ENCODE data around the gene CNTNAP1. TPM values are rescaled to one million over a fixed set of nuclear protein-coding genes. Genes with fewer than 3 reads are reported as not detected.

CNTNAP1 gene
- total RNA-seq, 4 donors from 2014 or later, result 0.35 to 5.0 (median 1.3) TPM

DNA sequence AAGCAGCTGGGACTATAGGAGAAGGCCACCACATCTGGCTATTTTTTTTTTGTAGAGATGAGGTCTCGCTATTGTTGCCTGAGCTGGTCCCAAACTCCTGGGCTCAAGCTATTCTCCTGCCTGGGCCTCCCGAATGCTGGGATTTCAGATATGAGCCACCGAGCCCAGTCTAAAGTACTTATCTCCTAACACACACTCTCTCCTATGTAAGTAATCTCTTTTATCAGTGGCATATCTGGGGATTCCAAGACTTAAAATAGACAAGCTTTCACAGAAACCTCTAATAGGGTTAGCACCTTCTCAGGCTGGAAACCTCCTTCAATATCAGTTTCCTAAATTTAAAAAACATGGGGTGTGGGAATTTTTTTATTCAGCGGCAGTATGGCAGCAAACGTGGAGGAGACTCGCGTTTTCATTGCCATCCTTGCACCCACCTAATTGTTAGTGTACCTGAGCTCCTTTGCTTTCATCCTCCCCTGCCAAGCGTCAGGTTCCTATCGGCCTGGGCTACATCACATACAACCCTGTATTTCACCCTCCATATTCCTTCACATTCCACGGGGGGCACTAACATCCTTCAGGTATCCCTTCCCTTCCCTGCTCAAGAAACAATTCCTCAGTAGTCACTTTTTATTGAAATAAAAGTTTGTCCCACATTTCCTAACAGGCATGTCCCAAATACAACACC is 61.4 kb downstream of the CNTNAP1 start:
- no peak for DNase-seq
- no peaks in the 10 kb centered on the region for H3K36me3 ChIP-seq
- H3K4me3 ChIP-seq, result peak overlapping the region; percentile 66 to 83 (median 76)
- H3K27ac ChIP-seq, result peak overlapping the region; percentile 86 to 95 (median 94)
- no peaks in the 10 kb centered on the region for H3K9me3 ChIP-seq
- H3K27me3 ChIP-seq, result no peaks in the 10 kb centered on the region
- H3K4me1 ChIP-seq, result peaks cover 0 to 12% (median 1%) of the 10 kb centered on the region in 4 donors
- TF ChIP-seq, protein P1, sequence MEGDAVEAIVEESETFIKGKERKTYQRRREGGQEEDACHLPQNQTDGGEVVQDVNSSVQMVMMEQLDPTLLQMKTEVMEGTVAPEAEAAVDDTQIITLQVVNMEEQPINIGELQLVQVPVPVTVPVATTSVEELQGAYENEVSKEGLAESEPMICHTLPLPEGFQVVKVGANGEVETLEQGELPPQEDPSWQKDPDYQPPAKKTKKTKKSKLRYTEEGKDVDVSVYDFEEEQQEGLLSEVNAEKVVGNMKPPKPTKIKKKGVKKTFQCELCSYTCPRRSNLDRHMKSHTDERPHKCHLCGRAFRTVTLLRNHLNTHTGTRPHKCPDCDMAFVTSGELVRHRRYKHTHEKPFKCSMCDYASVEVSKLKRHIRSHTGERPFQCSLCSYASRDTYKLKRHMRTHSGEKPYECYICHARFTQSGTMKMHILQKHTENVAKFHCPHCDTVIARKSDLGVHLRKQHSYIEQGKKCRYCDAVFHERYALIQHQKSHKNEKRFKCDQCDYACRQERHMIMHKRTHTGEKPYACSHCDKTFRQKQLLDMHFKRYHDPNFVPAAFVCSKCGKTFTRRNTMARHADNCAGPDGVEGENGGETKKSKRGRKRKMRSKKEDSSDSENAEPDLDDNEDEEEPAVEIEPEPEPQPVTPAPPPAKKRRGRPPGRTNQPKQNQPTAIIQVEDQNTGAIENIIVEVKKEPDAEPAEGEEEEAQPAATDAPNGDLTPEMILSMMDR (IDR thresholded peaks at IDR 0.05), result peak in 1 of 6 experiments; percentile 3
- TF ChIP-seq POLR2A (IDR thresholded peaks at IDR 0.05), result no peak

DNA sequence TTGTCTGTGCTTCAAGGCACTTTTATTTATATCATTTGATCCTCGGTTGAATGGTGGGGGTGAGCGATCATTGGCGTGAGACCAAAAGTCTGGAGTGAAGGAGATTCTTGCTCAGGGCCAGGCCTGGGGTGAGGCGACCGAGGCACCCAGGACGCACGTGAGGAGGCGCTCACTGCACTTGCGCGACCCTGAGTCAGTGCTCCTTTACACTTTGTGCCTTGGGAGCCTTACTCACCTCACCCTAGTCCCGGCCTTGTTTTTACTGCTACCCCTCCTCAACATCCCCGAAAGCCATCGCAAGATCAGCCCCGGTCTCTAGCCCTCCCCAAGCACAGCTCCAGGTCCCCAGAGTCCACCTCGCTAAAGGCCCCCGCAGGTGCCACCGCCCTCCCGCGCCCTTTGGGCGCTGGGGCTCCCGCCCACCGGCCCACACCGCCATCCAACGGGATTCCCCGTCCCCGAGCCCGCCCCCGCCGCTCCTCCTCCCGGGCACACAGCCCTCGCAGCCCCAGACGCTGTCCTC is 62.0 kb downstream of the CNTNAP1 start:
- Histone ChIP-seq H3K4me1 (peaks cover 0 to 12% (median 1%) of the 10 kb centered on the region in 4 donors), H3K27ac (peak overlapping the region; percentile 86 to 95 (median 94))
- TF ChIP-seq, protein P1 (IDR thresholded peaks at IDR 0.05), result no peak
- no peak for TF ChIP-seq POLR2A (IDR thresholded peaks at IDR 0.05)

DNA sequence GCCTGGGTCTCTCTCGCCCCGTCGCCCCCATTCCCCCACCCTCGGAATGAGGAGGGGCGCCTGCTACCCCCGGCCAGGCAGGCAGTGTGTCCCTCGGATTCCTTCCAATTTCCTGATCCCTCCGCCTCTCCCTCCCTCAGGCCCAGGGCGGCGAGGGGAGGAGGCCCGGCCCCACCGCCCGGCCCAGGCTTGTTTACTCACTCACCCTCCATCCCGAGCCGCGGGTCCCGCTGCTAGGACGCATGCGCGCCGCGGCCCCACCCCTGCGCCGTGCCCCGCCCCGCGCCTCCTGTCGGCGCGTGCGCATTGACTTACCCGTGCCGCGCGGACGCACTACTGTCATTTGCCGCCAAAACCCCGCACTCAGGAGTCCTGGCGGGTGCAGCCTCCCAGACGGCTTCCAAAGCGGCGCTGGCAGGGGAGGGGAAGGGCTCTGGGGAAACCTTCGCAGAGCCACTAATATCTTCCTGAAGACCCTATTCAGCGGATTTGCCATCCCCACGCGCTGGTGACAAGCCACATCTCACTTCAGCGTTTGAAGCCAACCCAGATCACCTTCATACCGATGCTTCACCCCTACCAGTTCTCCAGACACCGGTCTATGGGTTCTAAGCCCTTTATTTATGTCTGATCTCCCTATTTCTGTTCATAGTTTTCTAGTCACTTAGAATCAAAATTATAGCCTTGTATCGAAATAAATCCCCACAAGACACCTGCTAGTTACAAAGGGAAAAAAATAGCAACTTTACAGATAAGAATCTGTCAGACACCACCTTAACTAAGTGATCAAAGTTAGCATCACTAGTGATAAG is 62.7 kb downstream of the CNTNAP1 start, which contains the start of gene EZH1:
Gene EZH1, minus strand, starts transcription at position 235 of the 812 bp plus-strand sequence. CDS start 16,099 bp downstream, outside the sequence.
- H3K27ac ChIP-seq, result peak within 1 kb of the TSS; percentile 86 to 95 (median 94)

More for the DNA sequence above, 62.0 kb downstream of the CNTNAP1 start:
- no peaks in the 10 kb centered on the region for H3K9me3 ChIP-seq
- no peaks in the 10 kb centered on the region for H3K36me3 ChIP-seq
- H3K27me3 ChIP-seq, result no peaks in the 10 kb centered on the region
- peak overlapping the region; percentile 66 to 83 (median 76) for H3K4me3 ChIP-seq
- DNase-seq, result peak; percentile 57 to 87 (median 87)

DNA sequence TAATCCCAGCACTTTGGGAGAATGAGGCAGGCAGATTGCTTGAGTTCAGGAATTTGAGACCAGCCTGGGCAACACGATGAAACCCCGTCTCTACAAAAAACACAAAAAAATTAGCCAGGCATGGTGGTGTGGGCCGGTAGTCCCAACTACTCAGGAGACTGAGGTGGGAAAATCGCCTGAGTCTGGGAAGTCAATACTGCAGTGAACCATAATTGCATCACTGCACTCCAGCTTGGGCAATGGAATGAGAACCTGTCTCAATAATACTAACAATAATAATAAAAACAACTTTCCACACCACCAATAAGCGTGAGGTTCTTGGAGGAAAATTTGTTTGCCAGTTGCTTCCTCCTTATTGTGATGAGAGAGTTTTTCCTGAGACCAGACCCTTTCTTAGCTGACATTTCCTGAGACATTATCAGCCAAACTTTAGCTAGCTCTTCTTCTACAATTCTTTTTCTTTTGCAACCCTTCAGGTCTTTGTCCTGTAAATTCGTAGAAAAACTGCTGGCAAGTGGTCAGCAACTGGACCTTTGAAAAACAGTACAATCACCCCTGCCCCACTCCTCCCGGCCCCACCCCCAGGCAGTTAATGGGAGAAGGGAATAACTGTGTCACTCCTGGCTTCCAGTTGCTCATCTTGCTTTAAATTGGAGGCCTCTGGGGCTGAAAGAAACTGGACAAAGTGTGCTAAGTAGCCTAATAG is 66.0 kb downstream of the CNTNAP1 start:
- peaks cover 0 to 12% (median 4%) of the 10 kb centered on the region in 4 donors for H3K4me1 ChIP-seq
- no peaks in the 10 kb centered on the region for H3K36me3 ChIP-seq
- no peaks in the 10 kb centered on the region for H3K27me3 ChIP-seq
- no peaks in the 10 kb centered on the region for H3K9me3 ChIP-seq
- no peak for DNase-seq
- no peak overlapping the region for H3K4me3 ChIP-seq
- H3K27ac ChIP-seq, result peak overlapping the region in 3 of 4 donors; percentile 23 to 63 (median 36)
- no peak for TF ChIP-seq POLR2A (IDR thresholded peaks at IDR 0.05)
- TF ChIP-seq, protein P1 (IDR thresholded peaks at IDR 0.05), result no peak

More for the DNA sequence above, 62.7 kb downstream of the CNTNAP1 start, which contains the start of gene EZH1:
- Histone ChIP-seq H3K4me3 (peak within 1 kb of the TSS; percentile 66 to 83 (median 76)), H3K4me1 (peaks cover 0 to 12% (median 1%) of the 10 kb centered on the region in 4 donors), H3K36me3 (no peaks in the 10 kb centered on the region), H3K27me3 (no peaks in the 10 kb centered on the region), H3K9me3 (no peaks in the 10 kb centered on the region)
- peak; percentile 86 to 94 (median 93) for DNase-seq
- TF ChIP-seq POLR2A (IDR thresholded peaks at IDR 0.05), result peak; percentile 48 to 74
- TF ChIP-seq, protein P1 (IDR thresholded peaks at IDR 0.05), result peak in 3 of 6 experiments; percentile 31 to 37 (median 32)
